ENCODE data around the gene HSFY2. TPM values are rescaled to one million over a fixed set of nuclear protein-coding genes. Genes with fewer than 3 reads are reported as not detected.
"Not testable (repeated sequence)": the region's sequence is repeated elsewhere in the genome, so short reads cannot be mapped to it uniquely, and the experiment has no call there.

The HSFY2 gene
- not detected for total RNA-seq (2021; fragmentation: NEBNext Ultra II Directional; extraction: Animal tissue kit (Norgen Biotek cat#: 25700))
- long read RNA-seq, result 0 reads

DNA sequence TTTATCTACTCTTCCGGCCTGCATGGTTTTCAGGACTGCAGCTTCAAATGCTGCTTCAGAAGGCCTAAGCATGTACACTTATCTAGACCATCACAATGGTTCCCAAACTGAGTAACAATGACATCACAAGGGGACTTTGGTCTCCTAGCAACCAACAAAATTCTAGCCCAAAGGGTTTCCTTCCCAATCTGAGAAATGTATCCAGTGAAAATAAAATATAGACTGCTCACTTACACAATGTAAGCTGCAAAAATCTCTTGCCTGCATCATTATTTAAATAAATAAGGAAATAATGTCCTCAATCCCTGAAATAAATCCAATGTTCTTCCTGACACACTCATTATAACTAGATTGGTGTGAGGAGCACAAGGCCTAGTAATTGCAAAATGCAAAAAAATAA, at the start of gene HSFY2:
HSFY2 (minus strand) TSS at position 101 of the 400 bp plus-strand sequence. CDS start 117 bp downstream, outside the sequence.
- not testable (repeated sequence) for H3K4me1 Mint-ChIP-seq (ENCODE audit: low read depth); H3K36me3 Mint-ChIP-seq (ENCODE audit: low read depth)

DNA sequence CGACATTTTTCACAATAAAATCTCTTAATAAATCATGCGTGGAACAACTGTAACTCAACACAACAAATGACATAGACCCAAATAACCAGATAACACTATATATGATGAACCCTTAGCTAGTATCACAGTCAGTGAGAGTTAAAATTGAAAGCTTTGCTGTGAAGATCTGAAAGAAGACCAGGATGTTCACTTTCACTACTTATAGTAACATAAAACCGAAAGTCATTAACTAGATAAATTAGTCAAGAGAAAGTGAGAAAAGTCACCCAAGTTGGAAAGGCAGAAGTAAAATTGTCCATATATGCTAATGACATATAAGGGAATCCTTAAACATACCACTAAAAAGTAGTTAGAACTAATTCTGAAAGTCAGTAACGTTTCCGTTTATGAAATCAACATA, 42.2 kb upstream of the HSFY2 start:
- DNase-seq; H3K4me3 Mint-ChIP-seq; H3K4me1 Mint-ChIP-seq (ENCODE audit: low read depth); H3K9me3 Mint-ChIP-seq; H3K27ac Mint-ChIP-seq; H3K27me3 Mint-ChIP-seq (ENCODE audit: insufficient read depth); H3K36me3 Mint-ChIP-seq (ENCODE audit: low read depth): not testable (repeated sequence)

More for the DNA sequence above, at the start of gene HSFY2:
- DNase-seq; H3K27ac Mint-ChIP-seq; H3K4me3 Mint-ChIP-seq; H3K9me3 Mint-ChIP-seq; H3K27me3 Mint-ChIP-seq (ENCODE audit: insufficient read depth): not testable (repeated sequence)

- not testable (repeated sequence) for H3K27ac Mint-ChIP-seq
These were observed 15.3 kb upstream of the HSFY2 start for GRCh38 chrY:18788757-18789406.

DNA sequence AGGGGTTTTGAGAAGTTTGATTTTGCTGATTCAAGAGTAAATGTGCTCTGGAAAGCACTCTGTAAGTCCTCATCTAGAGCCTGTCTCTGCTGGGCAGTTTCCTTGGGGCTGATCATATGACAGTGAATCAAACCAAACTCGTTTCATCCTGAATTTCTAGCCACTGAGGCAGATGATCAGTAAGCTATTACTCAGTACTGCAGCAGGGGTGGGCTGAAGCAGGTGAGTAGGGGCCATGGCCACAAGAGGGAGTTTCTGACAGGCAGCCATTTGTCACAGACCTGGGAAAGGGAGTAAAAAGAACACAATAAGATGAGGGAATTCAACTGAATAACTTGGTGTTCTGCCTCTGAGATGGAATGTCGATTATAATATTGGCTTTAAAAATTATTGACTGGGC, 19.5 kb downstream of the HSFY2 start:
- not testable (repeated sequence) for H3K4me3 Mint-ChIP-seq; H3K36me3 Mint-ChIP-seq (ENCODE audit: low read depth); H3K27ac Mint-ChIP-seq; DNase-seq; H3K4me1 Mint-ChIP-seq (ENCODE audit: low read depth); H3K9me3 Mint-ChIP-seq; H3K27me3 Mint-ChIP-seq (ENCODE audit: insufficient read depth)

More at GRCh38 chrY:18788757-18789406, 15.3 kb upstream of the HSFY2 start:
- not testable (repeated sequence) for H3K36me3 Mint-ChIP-seq (ENCODE audit: low read depth); H3K27me3 Mint-ChIP-seq (ENCODE audit: insufficient read depth); H3K4me1 Mint-ChIP-seq (ENCODE audit: low read depth); H3K4me3 Mint-ChIP-seq; DNase-seq; H3K9me3 Mint-ChIP-seq

DNA sequence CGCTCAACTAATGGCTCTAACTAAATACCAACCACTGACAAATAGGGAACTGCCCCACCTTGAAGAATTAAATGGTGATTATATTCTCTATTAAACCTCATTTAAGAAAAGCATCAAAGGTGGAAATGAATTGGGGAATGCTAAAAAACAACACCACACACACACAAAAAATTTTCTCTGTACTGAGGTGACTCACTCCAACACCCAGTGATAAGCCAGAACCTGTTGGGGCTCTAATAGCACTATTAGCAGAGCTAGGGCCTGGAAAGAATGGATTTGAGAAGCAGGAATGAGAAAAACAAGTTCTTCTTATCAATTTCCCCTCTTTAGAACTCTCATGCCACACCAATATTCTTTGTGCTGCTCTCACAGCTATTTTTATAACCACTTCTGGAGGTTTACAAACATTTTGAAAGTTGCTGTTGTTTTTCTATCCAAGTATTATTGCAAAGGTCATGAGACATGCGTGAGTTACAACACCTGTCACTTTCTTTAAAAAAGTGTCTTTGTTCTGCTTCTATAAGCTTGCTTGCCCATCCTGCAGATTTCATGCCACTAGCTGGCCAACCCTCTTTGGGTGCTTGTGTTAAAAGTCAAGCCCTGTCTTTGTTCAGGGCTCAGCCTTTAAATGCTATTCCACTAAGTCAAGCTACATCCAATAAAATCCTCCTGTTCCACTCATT, 20.3 kb downstream of the HSFY2 start:
- not testable (repeated sequence) for H3K4me1 Mint-ChIP-seq (ENCODE audit: low read depth); DNase-seq; H3K36me3 Mint-ChIP-seq (ENCODE audit: low read depth); H3K4me3 Mint-ChIP-seq; H3K27me3 Mint-ChIP-seq (ENCODE audit: insufficient read depth); H3K27ac Mint-ChIP-seq; H3K9me3 Mint-ChIP-seq

GRCh38 chrY:18723714-18724113, 49.8 kb downstream of the HSFY2 start:
- not testable (repeated sequence) for H3K36me3 Mint-ChIP-seq (ENCODE audit: low read depth); DNase-seq; H3K9me3 Mint-ChIP-seq; H3K27ac Mint-ChIP-seq; H3K4me3 Mint-ChIP-seq; H3K4me1 Mint-ChIP-seq (ENCODE audit: low read depth); H3K27me3 Mint-ChIP-seq (ENCODE audit: insufficient read depth)

Other genes starting within 250 kb of the HSFY2 start
- gene HSFY1, start 227.0 kb downstream of the HSFY2 start, total RNA-seq (2021; fragmentation: NEBNext Ultra II Directional; extraction: Animal tissue kit (Norgen Biotek cat#: 25700)), result not detected